H4 (cell line): Measurements from ENCODE around the gene NEK11. TPM values are rescaled to one million over a fixed set of nuclear protein-coding genes. Genes with fewer than 3 reads are reported as not detected.

Experiments used
- DNase-seq: peaks from one replicate; pipeline ENCODE4 v3.0.0-alpha.2; 2015; ENCODE audit warnings: low spot score
- total RNA-seq: library from RNA; depleted of rRNA; stranded (reverse); fragments of >200 nt; shearing (Covaris generic); gene quantifications from 2 replicates; pipeline ENCODE4 v1.2.3, GENCODE V29; 2014

The NEK11 gene
- total RNA-seq, 1 experiment from 2014 or later, result 3.0 TPM

DNA sequence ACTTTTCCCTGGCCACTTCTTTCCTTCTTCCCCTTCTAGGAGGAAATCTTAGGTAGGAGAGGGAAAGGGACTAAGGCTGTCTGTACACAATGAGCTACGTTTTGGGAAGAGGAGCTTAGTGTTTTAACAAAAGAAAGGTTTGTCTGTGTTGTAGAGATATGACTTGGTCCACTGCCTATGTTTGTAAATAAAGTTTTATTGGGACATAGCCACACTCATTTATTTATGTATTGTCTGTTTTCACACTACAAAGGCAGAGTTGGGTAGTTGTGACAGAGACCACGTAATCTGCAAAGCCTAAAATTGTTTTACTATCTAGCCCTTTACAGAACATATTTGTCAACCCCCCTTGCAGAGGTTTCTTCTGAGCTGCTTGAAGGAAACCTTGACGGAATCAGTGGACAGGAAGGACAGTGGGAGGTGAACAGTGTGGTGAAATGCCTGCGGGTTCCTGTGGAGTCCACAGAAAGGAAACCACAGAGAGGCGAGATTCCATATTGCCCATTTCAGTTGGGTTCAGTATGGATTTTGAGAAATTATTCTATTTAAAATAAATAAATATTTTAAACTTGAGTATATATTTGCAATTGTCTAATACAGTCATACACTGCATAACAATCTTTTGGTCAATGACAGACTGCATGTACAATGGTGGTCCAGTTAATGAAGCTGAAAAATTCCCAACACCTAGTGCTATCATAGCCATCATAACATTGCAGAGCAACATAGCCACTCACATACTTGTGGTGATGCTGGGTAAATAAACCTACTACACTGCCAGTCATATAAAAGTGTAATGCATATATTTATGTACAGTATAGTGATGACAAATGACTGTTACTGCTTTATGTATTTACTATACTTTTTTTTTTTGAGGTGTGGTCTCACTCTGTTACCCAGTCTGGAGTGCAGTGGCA lies 197.0 kb downstream of the NEK11 start:
- no peak for DNase-seq

DNA sequence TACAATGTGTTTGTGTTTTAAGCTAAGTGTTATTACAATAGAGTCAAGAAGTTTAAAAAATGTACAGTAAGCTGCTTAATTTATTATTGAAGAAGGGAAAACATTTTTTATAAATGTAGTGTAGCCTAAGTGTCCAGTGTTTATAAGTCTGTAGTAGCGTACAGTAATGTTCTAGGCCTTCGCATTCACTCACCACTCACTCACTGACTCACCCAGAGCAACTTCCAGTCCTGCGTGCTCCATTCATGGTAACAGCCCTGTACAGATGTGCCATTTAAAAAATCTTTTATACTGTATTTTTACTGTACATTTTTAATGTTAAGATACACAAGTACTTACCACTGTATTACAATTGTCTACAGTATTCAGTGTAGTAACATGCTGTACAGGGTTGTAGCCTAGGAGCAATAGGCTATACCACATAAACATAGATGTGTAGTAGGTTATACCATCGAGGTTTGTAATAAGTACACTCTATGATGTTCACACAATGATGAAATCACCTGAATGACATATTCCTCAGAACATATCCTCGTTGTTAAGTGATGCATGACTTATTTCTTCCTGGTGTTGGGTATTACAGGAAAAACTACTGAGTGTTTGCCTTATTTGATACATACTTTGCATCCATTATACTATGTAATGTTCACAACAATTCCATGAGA lies 198.3 kb downstream of the NEK11 start:
- no peak for DNase-seq

GRCh38 chr3:131228522-131228921 lies 201.8 kb downstream of the NEK11 start:
- no peak for DNase-seq

DNA sequence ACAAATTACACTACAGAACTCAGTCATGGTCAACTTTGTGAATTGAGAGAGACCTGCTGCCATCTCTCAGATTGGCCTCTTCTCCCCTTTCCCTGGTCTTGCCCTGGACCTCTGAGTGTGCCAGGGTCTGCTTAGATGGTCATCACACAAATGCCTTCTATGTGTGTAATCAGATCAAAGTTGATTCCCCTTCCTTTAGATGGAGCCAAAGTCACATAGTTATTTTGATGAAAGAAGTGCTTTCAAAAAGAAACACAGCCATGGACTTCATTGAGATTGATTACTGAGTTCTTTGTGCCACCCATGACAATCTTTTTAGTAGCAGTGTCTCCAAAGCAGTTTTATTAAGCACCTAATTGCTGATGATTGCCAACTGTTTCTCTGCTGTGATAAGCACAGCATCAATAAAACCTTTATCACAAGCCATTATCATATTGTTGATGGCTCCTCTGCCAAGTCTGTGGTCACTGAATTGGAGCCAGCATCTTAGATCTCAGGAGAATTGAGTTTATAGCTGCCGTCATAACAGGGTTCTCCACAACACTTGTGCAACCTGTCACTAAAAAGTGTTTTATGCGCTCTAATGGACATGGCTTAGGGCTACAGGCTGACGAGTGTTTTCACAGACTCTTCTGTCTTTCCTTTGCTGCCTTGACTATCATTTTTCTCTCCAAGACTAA lies 205.2 kb downstream of the NEK11 start:
- DNase-seq, result no peak

- no peak for DNase-seq
Observed at GRCh38 chr3:131232711-131233267, 206.1 kb downstream of the NEK11 start.

- DNase-seq, result no peak
Observed at GRCh38 chr3:131233900-131234668, 207.4 kb downstream of the NEK11 start.

DNA sequence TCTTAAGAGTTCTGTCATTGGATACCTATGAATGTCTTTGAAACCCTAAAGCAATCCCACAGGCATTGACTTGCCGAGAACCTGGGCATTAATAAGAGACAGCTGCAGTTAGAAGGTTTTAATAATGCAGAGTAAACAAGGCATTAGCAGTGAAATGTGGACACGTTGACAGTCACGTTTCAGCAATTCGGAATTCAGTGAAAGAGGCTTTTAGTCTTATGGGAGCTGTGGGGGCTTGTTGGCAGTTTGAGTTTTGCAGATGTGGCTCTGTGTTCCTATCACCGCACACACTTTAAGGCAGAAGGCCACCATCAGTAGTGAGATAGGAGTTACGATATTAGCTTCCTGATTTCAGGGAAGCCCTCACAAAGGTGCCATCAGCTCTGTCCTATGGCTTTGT lies 209.7 kb downstream of the NEK11 start:
- no peak for DNase-seq

DNA sequence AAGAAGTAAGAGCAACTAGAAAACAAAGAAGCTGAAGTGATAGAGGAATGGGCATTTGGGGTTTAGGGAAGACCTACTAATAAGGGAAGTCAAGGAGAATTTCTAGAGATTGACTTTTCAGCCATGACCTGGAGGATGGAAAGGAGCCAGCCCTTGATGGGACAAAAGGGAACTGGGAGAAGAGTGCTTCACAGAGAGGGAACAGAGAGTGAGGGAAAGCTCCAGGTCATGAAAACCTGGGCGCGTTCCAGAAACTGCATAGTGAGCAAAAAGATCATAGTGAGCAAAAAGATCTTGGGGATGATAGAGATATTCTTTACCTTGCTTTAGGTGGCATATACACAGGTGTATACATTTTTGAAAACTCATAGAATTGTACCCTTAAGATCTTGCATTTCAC lies 211.8 kb downstream of the NEK11 start:
- no peak for DNase-seq

DNA sequence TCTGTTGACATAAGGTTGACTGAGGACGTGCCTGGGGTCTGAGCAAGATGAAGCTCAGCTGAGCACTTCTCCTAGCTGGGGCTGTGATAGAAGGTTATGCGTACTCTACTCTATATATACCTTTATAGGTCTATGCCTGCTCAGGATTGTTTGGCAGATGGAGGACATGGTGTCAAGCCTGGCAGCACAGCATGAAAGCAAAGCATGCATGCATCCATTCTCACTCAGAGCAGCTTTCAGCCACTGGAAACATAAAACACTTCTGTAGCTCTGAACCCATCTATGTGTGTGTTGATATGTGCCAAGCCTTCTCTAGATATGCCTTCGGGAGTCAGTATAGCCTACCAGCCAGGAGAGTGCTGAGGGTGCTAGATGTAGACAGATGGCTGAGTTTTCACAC lies 212.6 kb downstream of the NEK11 start:
- no peak for DNase-seq

- no peak for DNase-seq
Observed at GRCh38 chr3:131242201-131242600, 215.5 kb downstream of the NEK11 start.

DNA sequence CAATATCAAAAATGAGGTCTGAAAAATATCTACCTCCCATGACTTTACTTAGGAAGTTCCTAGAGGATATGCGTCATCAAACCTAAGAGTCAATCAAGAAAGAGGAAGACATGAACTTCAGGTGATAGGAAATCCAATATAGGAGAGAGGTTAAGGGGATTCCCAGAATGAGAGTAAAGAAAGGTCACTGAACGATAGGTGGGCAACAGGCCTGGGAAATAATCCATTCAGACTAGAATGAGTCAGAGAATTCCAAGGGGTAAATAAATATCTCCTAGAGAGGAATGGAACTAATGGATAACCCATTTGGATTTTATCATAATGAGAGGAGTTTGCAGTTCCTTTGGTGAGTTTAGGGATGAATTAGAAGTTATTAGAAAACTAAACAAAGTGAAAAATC lies 223.8 kb downstream of the NEK11 start:
- no peak for DNase-seq

DNA sequence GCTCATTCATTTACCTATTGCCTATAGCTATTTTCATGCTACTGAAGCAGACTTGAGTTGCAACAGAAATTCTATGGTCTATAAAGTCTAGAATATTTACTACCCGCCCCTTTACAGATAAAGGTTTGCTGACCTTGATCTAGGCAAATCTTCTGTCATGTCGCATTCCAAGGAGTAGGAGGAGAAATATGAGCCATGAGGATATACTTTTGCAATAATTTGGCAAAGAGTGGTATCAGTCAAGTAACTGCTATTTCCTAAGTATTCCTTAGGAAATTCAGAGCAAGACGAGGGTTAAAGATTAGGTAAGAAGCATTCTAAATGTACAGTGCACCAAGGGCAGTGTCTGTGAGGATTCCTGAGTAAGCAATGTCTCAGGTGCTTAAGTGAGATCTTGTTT lies 233.8 kb downstream of the NEK11 start:
- DNase-seq, result no peak

GRCh38 chr3:131261104-131261503 lies 234.4 kb downstream of the NEK11 start:
- no peak for DNase-seq

GRCh38 chr3:131275556-131275955 lies 248.9 kb downstream of the NEK11 start:
- DNase-seq, result no peak

DNA sequence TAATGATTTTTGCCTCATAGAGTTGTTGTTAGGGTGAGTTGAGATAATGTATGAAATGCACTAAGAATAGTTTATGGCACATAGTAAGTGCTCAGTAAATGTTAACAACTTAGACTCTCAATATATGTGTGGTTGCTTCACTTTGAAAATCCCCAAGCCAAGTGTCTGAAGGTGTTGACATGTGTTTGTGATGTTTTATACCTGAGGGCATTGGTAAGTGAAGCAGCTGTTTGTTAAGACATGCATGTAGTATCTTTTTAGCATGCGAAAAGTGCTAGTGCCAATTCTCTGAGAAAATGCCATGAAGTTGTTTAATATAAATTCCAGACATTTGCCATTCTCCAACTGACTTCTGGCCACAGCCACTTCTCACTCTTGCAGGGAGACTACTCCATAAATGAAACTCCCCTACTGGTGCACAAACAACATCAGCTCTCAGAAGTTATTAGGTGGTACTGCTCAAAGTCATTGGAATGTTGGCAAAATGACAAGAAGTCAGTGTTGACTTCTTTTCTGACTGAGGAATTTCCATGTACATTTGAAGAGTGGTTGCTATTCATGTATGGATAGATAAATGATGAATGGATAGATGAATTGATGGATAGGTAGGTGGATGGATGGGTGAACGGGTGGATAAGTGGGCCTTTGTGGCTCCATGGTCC lies 251.3 kb downstream of the NEK11 start:
- no peak for DNase-seq

- no peak for DNase-seq
Observed at GRCh38 chr3:131279577-131279976, 252.9 kb downstream of the NEK11 start.

DNA sequence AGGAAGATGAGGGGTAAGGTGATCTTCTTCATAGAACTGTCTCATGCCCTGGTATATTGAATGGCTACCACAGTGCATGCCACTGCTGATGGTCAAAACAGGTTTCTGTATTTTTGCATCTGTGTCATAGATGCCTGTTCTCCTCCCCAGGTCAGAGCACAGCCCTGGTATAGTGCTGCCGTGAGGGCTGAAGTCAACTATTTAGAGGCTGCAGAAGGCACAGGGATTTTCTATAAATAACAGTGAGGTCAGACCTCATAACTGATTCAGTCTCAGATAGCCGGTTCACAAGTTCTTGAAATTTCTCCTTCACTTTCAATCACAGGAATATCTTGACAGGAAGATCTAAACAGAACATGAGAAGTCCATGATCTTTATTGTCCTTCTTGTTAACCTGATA lies 255.7 kb downstream of the NEK11 start:
- no peak for DNase-seq

GRCh38 chr3:131282967-131283366 lies 256.3 kb downstream of the NEK11 start:
- DNase-seq, result no peak

GRCh38 chr3:131283862-131284261 lies 257.2 kb downstream of the NEK11 start:
- no peak for DNase-seq

GRCh38 chr3:131284302-131284701 lies 257.6 kb downstream of the NEK11 start:
- DNase-seq, result no peak

DNA sequence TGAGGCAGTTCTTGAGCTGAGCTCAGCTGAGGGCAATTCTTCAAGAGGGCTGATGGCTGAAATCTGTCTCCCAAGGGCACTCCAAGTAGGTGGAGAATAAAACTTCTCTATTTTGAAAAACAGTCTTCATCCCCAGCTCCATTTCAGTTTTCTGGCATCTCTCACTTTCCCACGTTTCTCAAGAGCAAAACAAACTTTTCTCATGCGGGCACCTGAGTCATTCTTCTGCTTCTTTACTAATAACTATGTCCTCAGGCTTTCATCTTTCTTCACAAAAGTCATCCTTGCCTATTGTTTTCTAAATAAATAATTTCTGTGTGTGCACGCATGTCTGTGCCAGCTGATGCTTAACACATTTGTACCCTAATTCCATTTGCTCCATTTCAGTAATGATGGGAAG lies 258.8 kb downstream of the NEK11 start:
- DNase-seq, result no peak
